K562 (cell line): ENCODE measurements around the gene SYNE2.

ENCODE experiments used
- CBFA2T3 ChIP-seq: fragments of 450-650 bp; IDR thresholded peaks from 2 replicates; pipeline ENCODE4 v1.6.1; 2017
- CBX8 ChIP-seq: fragments of 200-600 bp; sonication (generic); IDR thresholded peaks from 2 replicates; pipeline ENCODE4 v1.6.1; 2012; ENCODE audit warnings: borderline replicate concordance, mixed run types, low read depth, mild to moderate bottlenecking, moderate library complexity, mixed read lengths, low read length, control low read depth, inconsistent platforms; ENCODE audit not compliant: poor library complexity, severe bottlenecking; ENCODE audit errors: extremely low read depth
- CEBPB ChIP-seq: fragments of 450-650 bp; IDR thresholded peaks from 2 replicates; pipeline ENCODE4 v1.6.1; 2016; ENCODE audit warnings: missing genetic modification characterization, missing compliant biosample characterization
- E2F1 ChIP-seq: sonication (generic); formaldehyde crosslinking; IDR thresholded peaks from 2 replicates; pipeline ENCODE4 v1.8.1; 2023; ENCODE audit warnings: mild to moderate bottlenecking, missing genetic modification reagents, moderate library complexity
- EP300 ChIP-seq: IDR thresholded peaks from 2 replicates; pipeline ENCODE4 v1.6.1; 2012; ENCODE audit warnings: low read length, improper control_type of control experiment
- EZH2 ChIP-seq: IDR thresholded peaks from 2 replicates; pipeline ENCODE4 v1.6.1; 2012; ENCODE audit warnings: low read depth, mild to moderate bottlenecking, inconsistent platforms, low read length, borderline replicate concordance
- KLF16 ChIP-seq: IDR thresholded peaks from 2 replicates; pipeline ENCODE4 v1.6.1; 2016; ENCODE audit warnings: antibody characterized with exemption
- TBL1XR1 ChIP-seq, 2 experiments: IDR thresholded peaks; 2 replicates each; pipeline ENCODE4 v1.6.1; 2012; ENCODE audit warnings: improper control_type of control experiment in 2 of 2, low read length in 2 of 2, mild to moderate bottlenecking in 1 of 2
- TFAM ChIP-seq: fragments of 250-450 bp; sonication (Bioruptor Pico); conservative IDR thresholded peaks from 2 replicates; pipeline ENCODE4 v1.5.0; 2021; ENCODE audit warnings: mild to moderate bottlenecking, moderate library complexity
- TOE1 ChIP-seq, 2 experiments: fragments of 450-650 bp in 1 of 2; sonication (generic) in 1 of 2; formaldehyde crosslinking in 1 of 2; IDR thresholded peaks; 2 replicates each; pipeline versions ENCODE4 v1.7.1 to v1.8.0; 2016 to 2022; ENCODE audit warnings: borderline replicate concordance in 2 of 2, mild to moderate bottlenecking in 2 of 2, antibody characterized with exemption in 1 of 2, inconsistent platforms in 1 of 2, low read depth in 1 of 2, missing genetic modification reagents in 1 of 2, moderate library complexity in 1 of 2
- ZBTB33 ChIP-seq: sonication (generic); formaldehyde crosslinking; IDR thresholded peaks from 2 replicates; pipeline ENCODE4 v1.8.1; 2023; ENCODE audit warnings: mild to moderate bottlenecking, missing genetic modification reagents
- ZC3H11A ChIP-seq: IDR thresholded peaks from 2 replicates; pipeline ENCODE4 v1.6.1; 2012; ENCODE audit warnings: low read depth, low read length, improper control_type of control experiment
- ZFP1 ChIP-seq: fragments of 450-650 bp; formaldehyde crosslinking; IDR thresholded peaks from 2 replicates; pipeline ENCODE4 v1.4.0; 2020; ENCODE audit warnings: mild to moderate bottlenecking, mixed read lengths
- ZNF12 ChIP-seq: sonication (generic); formaldehyde crosslinking; IDR thresholded peaks from 2 replicates; pipeline ENCODE4 v1.4.0; 2020; ENCODE audit warnings: mild to moderate bottlenecking, missing genetic modification reagents

- no peak for TF ChIP-seq ZNF12 (CRISPR knock-in tag)
- no peak for TF ChIP-seq TOE1 (IDR thresholded peaks at IDR 0.05; ENCODE audit: borderline replicate concordance)
- no peak for TF ChIP-seq TOE1 (CRISPR knock-in tag; IDR thresholded peaks at IDR 0.05; ENCODE audit: borderline replicate concordance, low read depth)
- no peak for TF ChIP-seq CBFA2T3
- TF ChIP-seq TBL1XR1 (IDR thresholded peaks at IDR 0.05; ENCODE audit: low read length in 2 of 2) = no peak
- TF ChIP-seq E2F1 = no peak
- no peak for TF ChIP-seq TFAM (CRISPR knock-in tag)
- no peak for TF ChIP-seq KLF16
- TF ChIP-seq EP300 = no peak
- no peak for TF ChIP-seq EZH2
- TF ChIP-seq ZFP1 (CRISPR knock-in tag) = no peak
- no peak for TF ChIP-seq CEBPB (tag)
- no peak for TF ChIP-seq ZC3H11A
- TF ChIP-seq CBX8 = no peak
- TF ChIP-seq ZBTB33 = no peak
These were observed 238.4 kb downstream of the SYNE2 start for GRCh38 chr14:64091217-64091616.
